DND-41 (cell line): Measurements from ENCODE around the gene ETDA.
"Not testable (repeated sequence)": the region's sequence is repeated elsewhere in the genome, so short reads cannot be mapped to it uniquely, and the experiment has no call there.

Experiments
- ATAC-seq: fragments of 200-7000 bp; cut with Tn5 transposase; 3 replicates; pipeline ENCODE4 v1.9.1; 2021; ENCODE audit warnings: low read depth; ENCODE audit not compliant: insufficient read depth
- DNase-seq: peaks from one replicate; pipeline ENCODE4 v3.0.0-alpha.2; 2020
- H2AFZ ChIP-seq: 2 replicates; pipeline ENCODE4 v1.6.0; 2012; ENCODE audit warnings: low read depth, low read length
- H3K27ac ChIP-seq: 2 replicates; pipeline ENCODE4 v1.5.1; 2012; ENCODE audit warnings: low read length, inconsistent platforms
- H3K27me3 ChIP-seq: fragments of 200-600 bp; sonication (generic); 2 replicates; pipeline ENCODE4 v1.6.0; 2012; ENCODE audit warnings: low read length, mild to moderate bottlenecking, inconsistent platforms; ENCODE audit not compliant: insufficient read depth, poor library complexity
- H3K36me3 ChIP-seq: 2 replicates; pipeline ENCODE4 v1.5.1; 2012; ENCODE audit warnings: low read length, inconsistent platforms; ENCODE audit not compliant: insufficient read depth
- H3K4me1 ChIP-seq: 2 replicates; pipeline ENCODE4 v1.5.1; 2012; ENCODE audit warnings: mild to moderate bottlenecking, low read length; ENCODE audit not compliant: insufficient read depth
- H3K4me2 ChIP-seq: 2 replicates; pipeline ENCODE4 v1.6.0; 2012; ENCODE audit warnings: mild to moderate bottlenecking, moderate library complexity, low read length, inconsistent platforms; ENCODE audit not compliant: insufficient read depth
- H3K4me3 ChIP-seq, 2 experiments: fragments of 200-600 bp in 1 of 2; shearing (Covaris generic) in 1 of 2; 2 replicates each; pipeline ENCODE4 v1.5.1; 2012 to 2016; ENCODE audit warnings: inconsistent platforms in 2 of 2, low read length in 2 of 2, mild to moderate bottlenecking in 2 of 2, low read depth in 1 of 2, moderate library complexity in 1 of 2
- H3K79me2 ChIP-seq: 2 replicates; pipeline ENCODE4 v1.6.0; 2012; ENCODE audit warnings: low read length, inconsistent platforms; ENCODE audit not compliant: insufficient read depth
- H3K9ac ChIP-seq: 2 replicates; pipeline ENCODE4 v1.6.0; 2012; ENCODE audit warnings: low read depth, mild to moderate bottlenecking, inconsistent platforms, low read length, moderate library complexity
- H3K9me3 ChIP-seq: 2 replicates; pipeline ENCODE4 v1.5.1; 2012; ENCODE audit warnings: low read length, moderate library complexity, mild to moderate bottlenecking, inconsistent platforms; ENCODE audit not compliant: insufficient read depth, severe bottlenecking
- H4K20me1 ChIP-seq: 2 replicates; pipeline ENCODE4 v1.6.0; 2012; ENCODE audit warnings: low read length; ENCODE audit not compliant: insufficient read depth
- EZH2 ChIP-seq: IDR thresholded peaks from 3 replicates; pipeline ENCODE4 v1.6.1; 2012; ENCODE audit warnings: borderline replicate concordance, low read depth, mild to moderate bottlenecking, moderate library complexity, low read length, inconsistent platforms; ENCODE audit not compliant: severe bottlenecking
- TF ChIP-seq, protein P1 (sequence below): IDR thresholded peaks from 2 replicates; pipeline ENCODE4 v1.5.1; 2012; ENCODE audit warnings: borderline replicate concordance, low read length, moderate library complexity, mild to moderate bottlenecking; ENCODE audit not compliant: poor library complexity, severe bottlenecking; ENCODE audit errors: extremely low read depth

ETDA gene

DNA sequence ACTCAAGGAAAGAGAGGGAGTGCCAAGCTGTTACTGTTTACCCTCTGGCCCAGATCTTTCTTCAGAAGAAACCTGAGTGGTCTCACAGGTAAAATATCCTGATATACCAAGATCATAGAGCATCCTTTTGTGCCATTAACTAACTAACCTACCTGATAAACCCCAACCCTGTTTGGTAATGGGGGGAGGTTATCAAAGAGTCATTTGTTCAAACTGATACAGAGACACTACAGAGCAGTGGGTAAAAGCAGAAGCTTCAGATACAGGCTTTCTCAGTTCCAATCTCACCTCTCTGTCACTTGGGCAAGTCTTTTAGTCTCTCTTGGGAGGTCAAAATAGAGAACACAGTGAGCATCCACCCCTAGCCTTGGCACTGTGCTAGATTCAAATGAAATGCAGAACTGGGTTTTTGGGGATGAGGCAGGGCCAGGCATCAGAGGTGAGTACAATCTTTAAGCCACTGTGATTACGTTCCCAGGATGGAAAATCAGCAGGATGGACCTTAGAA is at the start of gene ETDA:
ETDA (plus strand) TSS at position 51 of the 508 bp plus-strand sequence. CDS start 1,216 bp downstream, outside the sequence.
- H3K36me3 ChIP-seq, DNase-seq, H3K27me3 ChIP-seq, H3K4me1 ChIP-seq, H3K79me2 ChIP-seq, H4K20me1 ChIP-seq, H3K27ac ChIP-seq, ATAC-seq, H3K9me3 ChIP-seq, H3K9ac ChIP-seq, H2AFZ ChIP-seq, H3K4me3 ChIP-seq, H3K4me2 ChIP-seq: not testable (repeated sequence)

GRCh38 chrX:135206427-135206826 is 45.4 kb upstream of the ETDA start:
- not testable (repeated sequence) for H3K4me2 ChIP-seq, H3K27me3 ChIP-seq, H3K27ac ChIP-seq, H3K79me2 ChIP-seq, H3K4me1 ChIP-seq, H3K36me3 ChIP-seq, H2AFZ ChIP-seq, H3K4me3 ChIP-seq, ATAC-seq, H3K9ac ChIP-seq, H3K9me3 ChIP-seq, H4K20me1 ChIP-seq, DNase-seq

DNA sequence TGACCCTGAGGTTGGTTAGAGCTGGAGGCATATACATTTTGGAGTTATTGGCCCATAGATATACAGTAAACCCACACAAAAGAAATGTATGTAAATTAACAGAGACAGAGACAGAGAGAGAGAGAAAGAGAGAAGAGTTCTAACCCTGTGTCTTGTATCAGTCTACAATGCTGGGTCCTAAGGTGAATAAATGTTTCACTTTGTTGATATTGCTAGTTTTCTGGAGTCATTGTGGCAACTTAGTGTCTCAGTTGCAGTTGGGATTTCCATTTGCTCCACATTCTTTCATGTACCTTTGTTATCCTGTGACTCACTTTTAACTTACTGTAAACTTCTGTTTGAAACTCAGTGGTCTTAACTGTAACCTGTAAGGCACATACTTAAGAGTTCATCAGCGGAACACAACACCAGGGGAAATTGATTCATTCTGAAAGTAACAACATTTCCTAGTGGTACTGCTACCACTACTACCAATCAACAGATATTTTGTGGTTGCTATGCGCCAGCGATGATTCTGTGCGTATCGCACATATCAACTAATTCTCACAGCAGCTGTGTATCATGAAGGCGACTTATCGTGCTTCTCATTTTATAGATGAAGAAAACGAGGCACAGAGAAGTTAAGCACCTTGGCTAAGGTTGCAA is 38.5 kb upstream of the ETDA start:
- ATAC-seq = no peak
- Histone ChIP-seq H3K4me1 (no peaks in the 10 kb centered on the region), H3K4me3 (no peak overlapping the region), H3K9me3 (no peaks in the 10 kb centered on the region), H3K9ac (no peak overlapping the region), H2AFZ (no peak overlapping the region), H3K36me3 (no peaks in the 10 kb centered on the region), H3K27me3 (no peaks in the 10 kb centered on the region), H3K4me2 (no peak overlapping the region), H3K79me2 (no peaks in the 10 kb centered on the region), H3K27ac (no peak overlapping the region), H4K20me1 (no peaks in the 10 kb centered on the region)
- TF ChIP-seq EZH2 = no peak
- TF ChIP-seq, protein P1, sequence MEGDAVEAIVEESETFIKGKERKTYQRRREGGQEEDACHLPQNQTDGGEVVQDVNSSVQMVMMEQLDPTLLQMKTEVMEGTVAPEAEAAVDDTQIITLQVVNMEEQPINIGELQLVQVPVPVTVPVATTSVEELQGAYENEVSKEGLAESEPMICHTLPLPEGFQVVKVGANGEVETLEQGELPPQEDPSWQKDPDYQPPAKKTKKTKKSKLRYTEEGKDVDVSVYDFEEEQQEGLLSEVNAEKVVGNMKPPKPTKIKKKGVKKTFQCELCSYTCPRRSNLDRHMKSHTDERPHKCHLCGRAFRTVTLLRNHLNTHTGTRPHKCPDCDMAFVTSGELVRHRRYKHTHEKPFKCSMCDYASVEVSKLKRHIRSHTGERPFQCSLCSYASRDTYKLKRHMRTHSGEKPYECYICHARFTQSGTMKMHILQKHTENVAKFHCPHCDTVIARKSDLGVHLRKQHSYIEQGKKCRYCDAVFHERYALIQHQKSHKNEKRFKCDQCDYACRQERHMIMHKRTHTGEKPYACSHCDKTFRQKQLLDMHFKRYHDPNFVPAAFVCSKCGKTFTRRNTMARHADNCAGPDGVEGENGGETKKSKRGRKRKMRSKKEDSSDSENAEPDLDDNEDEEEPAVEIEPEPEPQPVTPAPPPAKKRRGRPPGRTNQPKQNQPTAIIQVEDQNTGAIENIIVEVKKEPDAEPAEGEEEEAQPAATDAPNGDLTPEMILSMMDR = no peak
- DNase-seq = no peak

GRCh38 chrX:135245989-135246388 is 5.9 kb upstream of the ETDA start:
- H3K9me3 ChIP-seq, DNase-seq, H3K27ac ChIP-seq, H4K20me1 ChIP-seq, H3K9ac ChIP-seq, H3K79me2 ChIP-seq, H3K27me3 ChIP-seq, H3K4me1 ChIP-seq, H3K4me2 ChIP-seq, H3K4me3 ChIP-seq, ATAC-seq, H2AFZ ChIP-seq, H3K36me3 ChIP-seq: not testable (repeated sequence)

- not testable (repeated sequence) for H3K4me1 ChIP-seq, H3K27ac ChIP-seq, H3K4me2 ChIP-seq, H2AFZ ChIP-seq, H3K4me3 ChIP-seq, H3K9ac ChIP-seq, H3K27me3 ChIP-seq, H3K9me3 ChIP-seq, ATAC-seq, H3K36me3 ChIP-seq, H4K20me1 ChIP-seq, H3K79me2 ChIP-seq, DNase-seq
These were observed 4.3 kb downstream of the ETDA start for GRCh38 chrX:135256087-135256684.
